ENCODE results near the gene MLF2. TPM values are rescaled to one million over a fixed set of nuclear protein-coding genes. Genes with fewer than 3 reads are reported as not detected.

Gene MLF2
- total RNA-seq, 6 experiments from 2014 or later = 104 to 185 (median 134) TPM

DNA sequence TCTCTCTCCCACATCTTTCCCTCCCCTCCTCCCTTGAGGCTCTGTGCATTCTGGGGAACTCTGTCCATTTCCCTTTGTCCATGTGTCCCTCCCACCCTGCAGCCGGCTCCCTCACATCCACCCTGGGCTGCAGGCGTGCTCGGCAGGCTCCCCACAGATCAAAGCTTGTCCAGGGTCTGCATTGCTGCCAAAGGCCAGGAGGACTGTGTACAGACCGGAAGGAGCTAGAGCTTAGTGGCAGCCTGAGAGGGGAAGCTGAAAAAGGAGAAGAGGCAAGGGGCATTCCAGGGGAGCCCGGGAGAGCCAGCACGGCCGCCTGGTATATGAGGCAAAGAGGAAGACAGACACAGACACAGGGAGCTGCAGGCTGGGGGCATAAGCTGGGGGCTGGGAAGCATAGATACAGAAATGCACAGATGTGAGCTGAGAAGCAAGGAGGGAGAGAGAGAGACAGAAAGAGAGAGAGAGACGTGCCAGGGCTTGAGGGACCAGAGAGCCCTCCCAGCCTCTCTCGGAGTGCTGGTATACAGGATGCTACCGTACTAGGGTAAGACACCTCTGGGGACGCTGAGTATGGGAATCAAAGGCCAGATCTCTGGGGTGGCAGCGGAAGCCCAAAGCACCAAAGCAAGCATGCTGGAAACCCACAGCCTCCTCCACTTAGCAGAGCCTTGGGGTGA lies 39.7 kb upstream of the MLF2 start:
- WGBS (ENCODE audit: insufficient coverage, low coverage, low lambda C conversion rate, missing lambda C conversion rate) = 43% methylated on average over 12 of the region's 12 CpGs
- DNase-seq (peak in 1 of 3 donors; percentile 70), ATAC-seq (peak; percentile 54 to 65 (median 57))
- H3K9me3 ChIP-seq = no peaks in the 10 kb centered on the region
- H3K36me3 ChIP-seq = no peaks in the 10 kb centered on the region
- peak overlapping the region in 2 of 3 donors; percentile 11 to 31 for H3K4me3 ChIP-seq
- intact Hi-C loops (cut with DNase I) = no loop called here
- no peaks in the 10 kb centered on the region for H3K27me3 ChIP-seq
- no peaks in the 10 kb centered on the region for H3K4me1 ChIP-seq
- TF ChIP-seq POLR2A (IDR thresholded peaks at IDR 0.05) = no peak
- TF ChIP-seq, protein P1, sequence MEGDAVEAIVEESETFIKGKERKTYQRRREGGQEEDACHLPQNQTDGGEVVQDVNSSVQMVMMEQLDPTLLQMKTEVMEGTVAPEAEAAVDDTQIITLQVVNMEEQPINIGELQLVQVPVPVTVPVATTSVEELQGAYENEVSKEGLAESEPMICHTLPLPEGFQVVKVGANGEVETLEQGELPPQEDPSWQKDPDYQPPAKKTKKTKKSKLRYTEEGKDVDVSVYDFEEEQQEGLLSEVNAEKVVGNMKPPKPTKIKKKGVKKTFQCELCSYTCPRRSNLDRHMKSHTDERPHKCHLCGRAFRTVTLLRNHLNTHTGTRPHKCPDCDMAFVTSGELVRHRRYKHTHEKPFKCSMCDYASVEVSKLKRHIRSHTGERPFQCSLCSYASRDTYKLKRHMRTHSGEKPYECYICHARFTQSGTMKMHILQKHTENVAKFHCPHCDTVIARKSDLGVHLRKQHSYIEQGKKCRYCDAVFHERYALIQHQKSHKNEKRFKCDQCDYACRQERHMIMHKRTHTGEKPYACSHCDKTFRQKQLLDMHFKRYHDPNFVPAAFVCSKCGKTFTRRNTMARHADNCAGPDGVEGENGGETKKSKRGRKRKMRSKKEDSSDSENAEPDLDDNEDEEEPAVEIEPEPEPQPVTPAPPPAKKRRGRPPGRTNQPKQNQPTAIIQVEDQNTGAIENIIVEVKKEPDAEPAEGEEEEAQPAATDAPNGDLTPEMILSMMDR (IDR thresholded peaks at IDR 0.05) = no peak
- H3K27ac ChIP-seq = peak overlapping the region in 2 of 3 donors; percentile 38 to 47

DNA sequence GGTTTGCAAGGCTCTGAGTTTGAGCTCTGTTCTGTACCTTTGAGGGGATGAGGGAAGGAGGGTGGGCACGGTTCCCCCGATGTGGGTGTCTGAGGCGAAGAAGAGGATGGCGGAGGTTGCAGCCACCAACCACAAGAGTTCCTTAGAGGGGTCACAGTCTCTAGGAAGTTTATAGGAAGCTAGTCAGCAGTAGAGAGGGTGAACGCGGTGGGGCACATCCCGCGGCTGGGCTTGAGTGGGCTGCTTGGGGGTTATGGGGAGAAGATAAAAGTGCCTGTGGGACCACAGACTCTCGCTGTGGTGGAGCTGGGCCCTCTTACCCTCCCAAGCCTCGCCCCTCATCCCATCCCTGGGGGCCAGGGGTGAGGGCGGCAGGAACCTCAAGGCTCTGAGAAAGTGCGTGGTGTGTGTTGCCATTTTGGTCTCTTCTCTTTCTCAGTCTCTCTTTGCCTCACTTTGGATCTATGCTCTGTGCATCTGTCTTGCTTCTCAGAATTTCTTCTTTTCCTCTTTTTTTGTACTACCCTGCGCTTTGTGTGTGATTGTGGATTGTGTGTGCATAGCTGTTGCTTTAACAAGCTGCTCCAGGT lies 39.1 kb upstream of the MLF2 start:
- 60% methylated on average over 2 of the region's 13 CpGs for WGBS (ENCODE audit: insufficient coverage, low coverage, low lambda C conversion rate, missing lambda C conversion rate)
- H3K4me3 ChIP-seq = peak overlapping the region in 2 of 3 donors; percentile 11 to 31
- no peak for TF ChIP-seq POLR2A (IDR thresholded peaks at IDR 0.05)
- TF ChIP-seq, protein P1 (IDR thresholded peaks at IDR 0.05) = no peak
- peak overlapping the region in 2 of 3 donors; percentile 38 to 47 for H3K27ac ChIP-seq
- no peaks in the 10 kb centered on the region for H3K36me3 ChIP-seq
- DNase-seq (no peak), ATAC-seq (peak; percentile 16 to 21 (median 16))
- intact Hi-C loops (cut with DNase I) = no loop called here
- H3K27me3 ChIP-seq = no peaks in the 10 kb centered on the region
- H3K4me1 ChIP-seq = no peaks in the 10 kb centered on the region
- no peaks in the 10 kb centered on the region for H3K9me3 ChIP-seq

DNA sequence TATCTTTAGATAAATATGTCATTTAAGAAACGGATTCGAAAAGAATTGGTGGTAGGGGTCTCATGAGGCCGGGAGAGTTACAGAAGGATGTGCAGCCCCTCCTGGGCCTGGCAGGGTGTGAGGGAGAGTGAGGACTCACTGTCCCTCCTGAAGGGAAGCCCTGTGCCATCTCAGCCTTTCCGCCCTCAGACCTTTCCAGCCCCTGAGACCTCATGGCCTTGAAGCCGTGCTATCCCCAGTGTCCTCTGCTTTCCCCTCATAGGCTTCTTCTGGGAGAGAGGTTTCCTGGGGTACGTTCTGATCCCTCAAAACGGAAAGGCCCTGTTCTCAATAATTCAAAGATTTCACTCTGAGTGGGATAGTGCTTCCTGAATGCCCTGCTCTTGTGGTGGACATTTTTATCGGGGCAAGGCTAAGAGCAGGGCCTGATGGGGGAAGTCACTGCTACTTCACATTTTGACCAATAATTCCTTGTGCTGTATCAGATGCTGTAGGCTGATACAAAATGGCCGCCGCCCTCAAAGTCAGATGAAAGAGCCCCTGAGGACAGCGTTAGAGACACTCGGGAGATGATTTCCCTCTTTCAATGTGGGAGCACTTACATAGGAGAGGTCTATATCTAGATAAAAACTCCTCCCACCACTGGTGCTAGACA lies 37.7 kb upstream of the MLF2 start:
- no peaks in the 10 kb centered on the region for H3K9me3 ChIP-seq
- TF ChIP-seq POLR2A (IDR thresholded peaks at IDR 0.05) = no peak
- TF ChIP-seq, protein P1 (IDR thresholded peaks at IDR 0.05) = no peak
- intact Hi-C loops (cut with DNase I) = no loop called here
- DNase-seq = no peak
- 72% methylated on average over 12 of the region's 12 CpGs for WGBS (ENCODE audit: insufficient coverage, low coverage, low lambda C conversion rate, missing lambda C conversion rate)
- H3K36me3 ChIP-seq = no peaks in the 10 kb centered on the region
- ATAC-seq = peak in 2 of 4 donors; percentile 20 to 31
- no peaks in the 10 kb centered on the region for H3K4me1 ChIP-seq
- H3K27ac ChIP-seq = peak overlapping the region; percentile 7 to 65 (median 13)
- peak overlapping the region; percentile 5 to 44 (median 32) for H3K4me3 ChIP-seq
- no peaks in the 10 kb centered on the region for H3K27me3 ChIP-seq

DNA sequence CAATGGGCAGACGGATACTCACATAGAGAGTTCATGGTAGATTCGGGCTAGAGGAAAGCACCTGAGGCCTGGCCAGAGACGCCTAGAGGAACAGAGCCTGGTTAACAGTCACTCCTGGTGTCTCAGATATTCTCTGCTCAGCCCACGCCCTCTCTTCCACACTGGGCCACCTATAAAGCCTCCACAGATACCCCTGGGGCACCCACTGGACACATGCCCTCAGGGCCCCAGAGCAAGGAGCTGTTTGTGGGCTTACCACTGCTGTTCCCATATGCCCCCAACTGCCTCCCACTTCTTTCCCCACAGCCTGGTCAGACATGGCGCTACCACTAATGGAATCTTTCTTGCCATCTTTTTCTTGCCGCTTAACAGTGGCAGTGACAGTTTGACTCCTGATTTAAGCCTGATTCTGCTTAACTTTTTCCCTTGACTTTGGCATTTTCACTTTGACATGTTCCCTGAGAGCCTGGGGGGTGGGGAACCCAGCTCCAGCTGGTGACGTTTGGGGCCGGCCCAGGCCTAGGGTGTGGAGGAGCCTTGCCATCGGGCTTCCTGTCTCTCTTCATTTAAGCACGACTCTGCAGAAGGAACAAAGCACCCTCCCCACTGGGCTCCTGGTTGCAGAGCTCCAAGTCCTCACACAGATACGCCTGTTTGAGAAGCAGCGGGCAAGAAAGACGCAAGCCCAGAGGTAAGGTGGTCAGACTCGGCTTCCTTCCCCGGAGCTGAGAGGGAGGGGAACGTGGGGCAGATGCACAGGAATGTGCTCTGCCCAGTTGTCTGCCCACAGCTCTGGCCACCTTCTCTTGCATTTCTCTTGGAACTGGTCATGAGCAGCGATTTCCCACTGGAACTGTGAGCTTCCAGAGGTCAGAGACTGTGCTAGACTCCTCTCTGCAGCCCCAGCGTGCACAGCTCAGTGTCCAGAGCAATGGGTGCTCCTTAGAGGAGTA lies 36.3 kb upstream of the MLF2 start, which contains the start of gene CD4:
TSS of gene CD4 (plus strand) at position 557 of the 953 bp plus-strand sequence. CDS start 10,611 bp downstream, outside the sequence.
- ATAC-seq (peak; percentile 75 to 80 (median 76)), DNase-seq (peak; percentile 69 to 74 (median 73))
- Histone ChIP-seq H3K36me3 (no peaks in the 10 kb centered on the region), H3K27me3 (no peaks in the 10 kb centered on the region), H3K9me3 (no peaks in the 10 kb centered on the region), H3K4me1 (no peaks in the 10 kb centered on the region), H3K27ac (peak within 1 kb of the TSS; percentile 36 to 65 (median 65)), H3K4me3 (peak within 1 kb of the TSS; percentile 32 to 44 (median 36))
- intact Hi-C loops (cut with DNase I) = no loop called here
- peak; percentile 69 for TF ChIP-seq POLR2A (IDR thresholded peaks at IDR 0.05)
- TF ChIP-seq, protein P1 (IDR thresholded peaks at IDR 0.05) = no peak
- 39% methylated on average over 14 of the region's 18 CpGs for WGBS (ENCODE audit: insufficient coverage, low coverage, low lambda C conversion rate, missing lambda C conversion rate)
